Astrocyte of the spinal cord (primary cell): Measurements from ENCODE around the gene UNC80.

ENCODE experiments used
- DNase-seq: peaks from one replicate; pipeline ENCODE4 v3.0.0; 2011; ENCODE audit warnings: low read depth, low spot score
- H3K4me3 ChIP-seq: 2 replicates; pipeline ENCODE4 v1.5.1; 2011; ENCODE audit warnings: low read depth, mild to moderate bottlenecking, low read length, moderate library complexity
- CTCF ChIP-seq: IDR thresholded peaks from 2 replicates; pipeline ENCODE4 v1.5.1; 2012; ENCODE audit warnings: low read depth, mild to moderate bottlenecking, low read length, inconsistent platforms
- in situ Hi-C: cut with HindIII; loops from 2 replicates; pipeline ENCODE4 v1.10.0; 2017; ENCODE audit warnings: low sequenced_read_pairs

The UNC80 gene

GRCh38 chr2:209864716-209865295 lies 93.2 kb downstream of the UNC80 start:
- no peak overlapping the region for H3K4me3 ChIP-seq
- in situ Hi-C loops = no loop called here
- no peak for TF ChIP-seq CTCF
- no peak for DNase-seq

GRCh38 chr2:209868271-209868994 lies 96.8 kb downstream of the UNC80 start:
- TF ChIP-seq CTCF = no peak
- H3K4me3 ChIP-seq = no peak overlapping the region
- in situ Hi-C loops = no loop called here
- no peak for DNase-seq

- in situ Hi-C loops = no loop called here
- no peak for TF ChIP-seq CTCF
- no peak for DNase-seq
- no peak overlapping the region for H3K4me3 ChIP-seq
These were observed 98.4 kb downstream of the UNC80 start for GRCh38 chr2:209870067-209870466.

GRCh38 chr2:209872675-209873074 lies 101.0 kb downstream of the UNC80 start:
- TF ChIP-seq CTCF = no peak
- DNase-seq = peak; percentile 89
- in situ Hi-C loops = no loop called here
- peak overlapping the region; percentile 16 for H3K4me3 ChIP-seq

GRCh38 chr2:209875270-209875669 lies 103.6 kb downstream of the UNC80 start:
- H3K4me3 ChIP-seq = no peak overlapping the region
- in situ Hi-C loops = no loop called here

GRCh38 chr2:209876211-209876610 lies 104.6 kb downstream of the UNC80 start:
- TF ChIP-seq CTCF = no peak
- peak; percentile 3 for DNase-seq
- H3K4me3 ChIP-seq = no peak overlapping the region
- in situ Hi-C loops = no loop called here

More at GRCh38 chr2:209875270-209875669, 103.6 kb downstream of the UNC80 start:
- no peak for TF ChIP-seq CTCF
- no peak for DNase-seq
